KG1 (cell line): ENCODE results near the gene ZSWIM5.
A peak's percentile ranks its signal among the peaks of the same experiment; 100 is the strongest.

ENCODE experiments used
- DNase-seq: peaks from one replicate; lab custom pipeline; 2025; lab: John Stamatoyannopoulos, UW

ZSWIM5 gene

DNA sequence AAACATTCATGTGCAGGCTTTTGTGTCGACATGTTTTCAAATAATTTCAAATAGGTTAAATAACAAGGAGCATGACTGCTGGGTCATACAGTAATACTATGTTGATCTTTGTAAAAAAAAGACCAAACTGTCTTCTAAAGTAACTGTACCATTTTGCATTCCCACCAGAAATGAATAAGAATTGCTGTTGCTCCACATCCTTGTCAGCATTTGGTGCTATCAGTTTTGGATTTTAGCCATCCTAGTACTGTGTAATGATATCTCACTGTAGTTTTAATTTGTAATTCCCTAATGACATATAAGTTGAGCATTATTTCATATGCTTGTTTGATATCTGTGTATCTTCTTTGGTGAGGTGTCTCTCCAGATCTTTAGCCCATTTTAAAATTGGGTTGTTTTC is 182.7 kb downstream of the ZSWIM5 start:
- DNase-seq: no peak

DNA sequence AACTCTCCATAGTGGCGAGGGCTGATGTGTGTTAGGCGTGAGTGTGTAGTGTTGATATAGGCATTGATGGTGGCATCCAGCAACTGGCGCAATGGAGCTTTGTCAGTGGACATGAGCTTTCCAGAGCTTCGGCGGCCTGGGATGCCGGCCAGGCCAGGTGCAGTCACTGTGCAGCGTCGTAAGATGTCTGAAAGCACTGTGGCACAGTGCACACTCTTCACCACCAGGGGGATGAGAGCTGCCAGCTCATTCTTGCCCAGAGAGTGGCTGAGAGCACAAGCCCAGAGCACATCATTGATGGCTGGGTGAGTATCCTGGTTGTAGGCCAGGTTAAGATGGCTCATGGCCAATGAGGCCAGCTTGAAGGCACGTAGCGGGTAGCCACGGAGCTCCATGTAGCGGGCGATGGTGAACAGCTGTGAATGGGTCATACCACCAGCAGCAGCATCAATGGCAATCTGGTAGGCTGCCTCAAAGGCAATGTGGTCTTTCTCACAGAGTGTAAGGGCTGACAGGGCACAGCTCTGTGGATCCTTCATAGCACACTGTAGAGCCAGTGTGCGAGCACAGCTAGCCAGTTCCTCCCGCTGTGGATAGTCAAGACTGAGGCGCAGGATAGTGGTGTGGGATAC is 187.7 kb downstream of the ZSWIM5 start:
- DNase-seq: no peak

DNA sequence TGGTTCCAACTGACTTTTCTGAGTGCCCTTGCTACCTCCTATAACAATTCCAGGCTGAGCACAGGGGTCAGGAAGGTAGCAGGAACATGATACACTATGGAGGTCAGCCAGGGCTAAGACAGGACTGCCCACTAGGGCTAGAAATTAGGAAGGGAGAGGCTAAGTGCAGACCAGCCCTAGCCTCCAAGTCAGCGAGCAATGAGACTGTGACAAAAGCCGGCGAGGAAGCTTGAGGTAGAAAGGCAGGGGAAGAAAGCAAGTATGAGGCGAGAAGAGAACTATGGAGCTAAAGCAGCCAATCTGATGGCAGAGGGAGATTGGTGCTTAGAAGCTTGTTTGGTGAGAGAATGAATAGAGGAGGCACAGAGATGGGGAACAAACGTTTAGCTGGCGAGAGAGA is 189.6 kb downstream of the ZSWIM5 start:
- DNase-seq: no peak

DNA sequence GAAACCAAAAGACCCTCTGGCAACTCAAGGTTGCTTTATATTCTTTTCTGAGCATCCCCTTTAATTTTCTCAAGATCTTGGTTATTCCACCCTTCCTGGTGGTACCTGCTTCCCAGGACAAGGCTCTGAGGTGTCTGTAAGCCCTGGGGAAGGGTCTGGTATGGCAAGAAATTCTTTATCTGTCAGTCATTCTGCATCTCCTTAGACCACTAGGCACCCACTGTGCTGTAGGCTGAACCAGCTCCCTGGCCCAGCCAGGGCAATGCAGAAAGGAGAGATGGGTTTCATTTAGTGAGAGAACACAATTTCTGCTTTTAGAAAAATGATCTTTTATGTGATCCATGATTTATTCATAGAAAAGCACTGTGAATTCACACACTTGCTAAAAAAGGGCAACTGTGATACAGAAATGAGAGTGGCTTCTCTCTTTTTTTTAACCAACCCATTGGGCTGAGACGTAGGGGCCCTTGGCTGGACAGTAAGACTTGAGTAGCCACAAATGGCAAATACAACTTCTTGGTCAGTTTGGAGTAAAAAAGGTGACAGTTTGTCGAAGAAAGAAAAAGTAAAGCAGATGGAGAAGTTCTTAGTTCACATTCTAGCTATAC is 190.2 kb downstream of the ZSWIM5 start:
- DNase-seq: no peak

DNA sequence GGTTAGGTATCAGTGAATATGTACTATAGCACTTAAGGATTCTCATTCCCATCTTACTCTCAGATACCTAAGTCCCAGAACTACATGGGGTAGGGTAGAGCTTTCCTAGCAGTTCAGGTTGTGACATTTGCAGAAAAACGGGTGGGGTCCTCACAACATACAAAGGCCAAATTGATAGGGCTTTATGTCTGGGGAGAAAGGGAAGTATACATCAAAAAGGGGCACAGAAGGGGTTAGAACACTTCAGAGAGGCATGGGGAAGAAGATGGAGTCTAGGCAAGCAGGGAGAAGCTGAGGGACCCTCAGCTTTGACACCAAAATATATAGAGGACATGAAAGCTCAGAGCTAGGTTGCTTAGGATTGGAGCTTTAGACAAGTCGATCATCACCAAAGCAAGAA is 190.7 kb downstream of the ZSWIM5 start:
- DNase-seq: no peak

DNA sequence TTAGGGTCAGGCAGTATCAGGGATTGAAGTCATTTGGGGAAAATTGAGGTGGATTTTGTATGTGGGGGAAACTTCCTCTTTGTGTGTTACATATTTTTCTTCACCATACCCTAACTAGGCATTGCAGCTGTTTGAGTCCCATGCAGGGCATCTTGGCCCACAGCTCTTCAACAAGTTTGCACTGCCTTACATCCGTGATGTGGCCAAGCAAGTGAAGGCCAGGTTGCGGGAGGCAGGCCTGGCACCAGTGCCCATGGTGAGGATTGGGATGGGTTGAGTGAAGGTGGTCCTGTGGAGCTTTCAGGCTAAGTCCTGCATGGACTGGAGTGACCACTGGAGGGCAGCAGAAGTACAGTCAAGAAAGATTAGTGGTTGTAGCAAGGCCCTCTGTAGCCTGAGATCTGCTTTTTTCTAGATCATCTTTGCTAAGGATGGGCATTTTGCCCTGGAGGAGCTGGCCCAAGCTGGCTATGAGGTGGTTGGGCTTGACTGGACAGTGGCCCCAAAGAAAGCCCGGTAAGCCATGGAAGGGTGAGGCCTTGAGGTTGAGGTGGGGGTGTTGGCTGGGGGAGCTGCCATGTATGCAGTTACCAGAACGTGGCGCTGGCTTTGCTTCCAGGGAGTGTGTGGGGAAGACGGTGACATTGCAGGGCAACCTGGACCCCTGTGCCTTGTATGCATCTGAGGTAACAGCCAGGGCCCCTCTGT is 191.9 kb downstream of the ZSWIM5 start:
- peak; percentile 44 for DNase-seq

GRCh38 chr1:45013551-45014209 is 192.7 kb downstream of the ZSWIM5 start:
- no peak for DNase-seq

GRCh38 chr1:45012639-45013278 is 193.6 kb downstream of the ZSWIM5 start:
- DNase-seq: peak; percentile 42

- peak; percentile 89 for DNase-seq
Observed at GRCh38 chr1:45011837-45012638, 194.4 kb downstream of the ZSWIM5 start, which contains the start of gene UROD. TSS of gene UROD (plus strand) at chr1:45012254. CDS start at chr1:45012266, 12 bp downstream.

DNA sequence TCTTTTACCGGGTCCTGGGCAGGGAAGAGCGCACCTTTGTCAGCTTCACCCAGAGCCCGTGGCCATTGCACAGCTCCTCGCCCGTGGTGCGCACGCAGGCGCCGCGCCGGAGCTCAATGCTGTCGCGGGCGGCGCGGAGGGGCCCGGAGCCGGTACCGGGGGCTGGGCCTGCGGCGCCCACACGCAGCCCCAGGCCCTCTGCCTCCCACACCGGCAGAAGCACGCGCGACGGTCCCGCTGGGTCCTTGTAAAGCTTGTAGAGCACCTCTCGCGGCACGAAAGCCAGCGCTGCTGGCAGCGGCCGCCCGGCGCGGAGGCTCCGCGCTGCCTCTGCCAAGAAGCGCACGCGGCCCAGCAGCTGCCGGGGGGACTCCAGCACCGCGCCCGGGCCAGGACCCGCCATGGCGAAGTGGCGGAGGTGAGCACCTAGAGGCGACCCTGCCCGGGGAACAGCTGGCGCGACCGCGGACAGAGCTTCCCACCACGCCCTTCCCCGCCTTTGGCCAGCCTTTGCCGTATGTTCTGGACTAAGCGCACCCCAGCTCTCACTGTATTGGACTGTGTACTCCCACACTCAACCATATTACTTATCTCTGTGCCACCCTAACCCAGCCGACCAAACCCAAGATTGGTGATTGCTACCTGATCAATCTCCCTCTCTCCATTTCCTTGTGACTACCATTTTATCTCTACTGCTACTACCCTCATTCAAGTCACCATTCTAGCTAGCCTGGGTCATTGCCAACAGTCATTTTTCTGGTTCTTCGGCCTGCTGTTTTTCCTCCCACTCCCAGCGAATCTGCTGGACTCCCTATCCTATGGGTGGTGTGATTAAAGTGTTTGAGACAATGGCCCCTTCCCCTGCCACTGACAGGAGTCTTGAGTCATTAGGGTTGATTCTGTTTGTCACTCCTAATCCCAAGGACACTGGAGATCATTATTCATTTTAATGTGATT is 195.3 kb downstream of the ZSWIM5 start, which contains the start of gene HECTD3:
HECTD3 (minus strand) TSS at position 470 of the 957 bp plus-strand sequence; CDS start at position 403, 67 bp downstream.
- DNase-seq: peak; percentile 72

DNA sequence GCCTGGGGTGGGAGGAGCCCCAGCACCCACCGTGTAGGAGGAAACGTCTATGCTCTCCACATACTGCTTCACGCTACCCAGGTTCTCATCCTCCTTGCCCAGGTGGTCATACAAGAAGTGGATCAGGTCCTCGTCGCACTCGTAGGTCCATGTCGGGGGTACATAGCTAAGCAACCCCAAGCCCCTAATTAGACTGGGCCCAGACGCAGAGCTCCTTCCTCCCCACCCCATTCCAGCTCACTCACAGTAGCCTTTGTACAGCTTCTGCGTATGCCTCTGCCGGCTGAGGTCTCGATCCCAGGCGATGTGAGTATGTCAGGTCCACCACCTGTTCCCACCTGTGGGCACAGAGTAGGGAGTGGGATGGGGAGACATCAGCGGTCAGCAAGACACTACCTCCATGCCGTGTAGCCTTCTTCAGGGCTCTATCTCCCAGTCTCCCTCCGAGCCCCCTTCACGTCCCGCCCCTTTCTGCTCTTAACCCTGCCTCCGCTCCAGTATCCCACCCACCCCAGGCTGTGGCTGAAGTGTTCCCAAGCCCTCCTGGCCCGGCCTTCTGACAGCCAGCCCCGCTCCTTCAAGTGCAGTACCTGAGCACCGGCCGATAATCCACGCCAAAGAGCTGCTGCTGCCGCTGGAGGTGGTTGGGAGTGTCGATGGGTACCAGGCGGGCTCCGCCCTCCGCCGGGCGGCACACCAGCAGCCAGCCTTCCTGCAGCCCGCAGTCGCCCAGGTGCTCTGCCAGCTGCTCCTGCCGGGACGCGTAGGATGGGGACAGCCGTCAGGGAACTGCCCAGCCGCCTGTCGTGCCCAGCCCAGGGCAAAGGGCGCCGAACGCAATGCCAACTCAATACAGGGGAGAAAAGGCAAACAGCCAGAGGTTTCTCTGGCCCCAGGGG is 196.2 kb downstream of the ZSWIM5 start:
- no peak for DNase-seq

DNA sequence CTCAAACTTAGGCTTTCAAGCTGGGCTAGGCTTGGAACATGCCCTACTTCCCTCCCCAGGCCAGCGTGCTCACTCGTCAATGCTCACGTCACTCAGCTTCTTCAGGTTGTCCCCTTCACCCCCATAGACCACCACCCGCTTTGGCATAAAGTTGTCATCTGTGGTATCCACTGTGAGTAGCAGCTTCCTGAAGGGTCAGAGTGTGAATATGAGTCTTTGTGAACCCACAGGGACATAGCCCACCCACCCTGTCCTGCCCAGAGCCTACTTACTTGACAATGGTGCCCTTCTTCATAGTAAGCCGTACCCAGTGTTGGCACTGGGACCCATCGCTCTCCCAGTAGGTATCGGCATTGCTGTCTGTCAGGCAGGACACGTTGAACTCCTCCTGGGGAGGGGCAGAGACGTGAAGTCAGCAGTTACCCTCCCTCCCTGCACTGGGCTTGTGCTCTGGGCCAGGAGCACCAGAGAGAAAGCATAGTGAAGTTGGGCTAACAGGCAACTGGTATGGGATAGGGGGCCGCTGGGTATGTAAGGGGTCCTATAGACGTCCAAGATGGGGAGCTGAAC is 197.0 kb downstream of the ZSWIM5 start:
- no peak for DNase-seq

DNA sequence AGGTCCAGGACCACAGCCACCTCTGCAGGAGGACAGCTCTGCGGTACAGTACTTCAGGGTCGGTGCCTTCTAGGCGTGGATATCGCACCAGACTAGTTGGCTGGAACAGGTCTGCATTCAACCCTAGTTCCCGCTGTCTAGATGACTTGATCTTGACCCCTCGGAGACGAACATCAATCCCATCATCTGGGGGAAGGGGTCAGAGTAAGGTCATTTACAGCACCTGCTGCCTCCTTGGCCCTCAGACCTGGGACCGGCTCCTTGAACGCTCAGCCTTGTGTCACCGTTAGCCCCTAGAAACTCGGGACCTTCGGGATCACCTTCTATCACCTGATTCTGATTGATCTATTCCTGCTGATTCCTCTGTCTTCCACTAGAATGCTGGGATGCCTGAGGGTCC is 197.9 kb downstream of the ZSWIM5 start:
- no peak for DNase-seq

DNA sequence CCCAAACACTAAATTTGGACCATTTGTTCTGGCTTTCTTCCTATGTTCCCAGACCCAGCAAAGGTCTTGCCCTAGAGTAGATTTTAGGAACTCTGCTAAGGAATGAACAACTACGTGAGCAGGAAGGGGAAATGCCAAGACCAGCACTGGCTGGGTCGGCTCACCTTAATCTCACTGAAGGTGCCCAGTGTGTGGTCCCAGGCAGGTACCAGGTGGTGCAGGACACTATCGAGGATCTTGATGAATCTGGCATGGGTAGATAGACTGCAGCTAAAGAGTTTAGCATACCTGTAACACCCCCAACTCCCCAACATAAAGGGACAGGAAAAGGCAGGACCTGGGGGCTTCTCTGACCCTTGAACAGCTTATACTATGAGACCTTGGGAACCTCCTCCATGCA is 198.3 kb downstream of the ZSWIM5 start:
- no peak for DNase-seq

- DNase-seq: no peak
Observed at GRCh38 chr1:45007311-45007710, 199.1 kb downstream of the ZSWIM5 start.

DNA sequence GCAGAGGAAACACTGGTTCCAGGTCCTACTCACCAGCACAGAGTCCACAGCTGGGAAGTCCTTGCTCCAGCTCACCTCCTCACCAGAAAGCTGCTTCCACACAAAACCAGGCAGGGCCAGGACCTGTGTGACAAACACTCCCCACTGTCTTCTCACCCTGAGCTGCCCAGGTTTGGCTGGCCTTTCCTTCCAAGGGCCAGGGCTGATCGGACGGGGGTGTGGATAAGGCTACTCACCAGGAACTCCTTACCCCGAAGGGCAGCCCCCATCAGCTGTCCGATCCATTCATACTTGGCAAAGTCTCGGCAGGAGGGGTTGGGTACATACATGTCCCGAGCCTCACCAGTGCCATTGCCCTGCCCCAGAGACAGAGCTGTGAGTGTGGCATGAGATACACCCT is 200.6 kb downstream of the ZSWIM5 start:
- no peak for DNase-seq

- no peak for DNase-seq
Observed at GRCh38 chr1:45004281-45004920, 202.0 kb downstream of the ZSWIM5 start.

GRCh38 chr1:45003741-45004140 is 202.7 kb downstream of the ZSWIM5 start:
- DNase-seq: no peak
